NCI-H2196 treated with DMSO at 0.1 percent for 48 hours (cell line): Measurements from ENCODE around the gene ING2.
"Not testable (repeated sequence)": the region's sequence is repeated elsewhere in the genome, so short reads cannot be mapped to it uniquely, and the experiment has no call there.

Experiments used
- DNase-seq: peaks from one replicate; lab custom pipeline; 2025; ENCODE audit not compliant: unreplicated experiment; lab: John Stamatoyannopoulos, UW

The ING2 gene, protein sequence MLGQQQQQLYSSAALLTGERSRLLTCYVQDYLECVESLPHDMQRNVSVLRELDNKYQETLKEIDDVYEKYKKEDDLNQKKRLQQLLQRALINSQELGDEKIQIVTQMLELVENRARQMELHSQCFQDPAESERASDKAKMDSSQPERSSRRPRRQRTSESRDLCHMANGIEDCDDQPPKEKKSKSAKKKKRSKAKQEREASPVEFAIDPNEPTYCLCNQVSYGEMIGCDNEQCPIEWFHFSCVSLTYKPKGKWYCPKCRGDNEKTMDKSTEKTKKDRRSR

GRCh38 chr4:183504930-183505610 lies at the start of gene ING2:
TSS of gene ING2 (plus strand) at chr4:183505058. CDS start at chr4:183505196, 138 bp downstream.
- peak; percentile 5 for DNase-seq

DNA sequence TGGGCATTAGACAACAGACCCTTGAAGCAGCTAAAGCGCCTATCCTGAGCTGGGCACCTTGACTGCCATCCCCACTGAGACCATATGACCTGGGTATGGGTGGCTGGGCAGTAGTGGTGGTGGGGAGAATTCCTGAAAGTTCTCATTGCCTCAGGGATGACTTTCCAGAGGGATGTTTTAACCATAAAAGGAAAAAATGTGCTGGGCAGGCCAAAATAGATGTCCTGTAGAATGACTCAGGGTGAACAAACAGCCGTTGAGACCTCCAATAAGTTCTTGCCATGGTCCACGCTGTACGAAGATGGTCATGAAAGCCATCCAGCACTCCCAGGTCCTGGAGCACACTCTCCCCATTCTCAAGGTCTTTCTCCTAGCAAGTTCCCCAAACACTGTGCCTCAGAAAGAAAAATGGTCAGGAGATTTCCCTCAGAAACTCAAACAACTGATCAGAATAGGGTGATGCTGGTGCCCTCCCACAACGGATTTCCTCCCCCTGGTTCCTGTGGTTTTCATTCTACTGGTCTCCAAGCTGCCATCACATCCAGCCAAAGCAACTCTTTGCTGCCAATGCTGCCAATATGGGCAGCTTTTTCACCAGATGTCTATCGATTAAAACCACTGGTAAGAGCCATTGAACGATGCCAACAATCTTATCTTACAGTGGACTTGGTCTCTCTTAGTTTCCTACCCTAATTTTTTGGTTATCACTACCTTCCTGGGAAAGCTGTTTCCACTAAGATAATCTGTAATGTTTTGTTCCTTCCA lies 49.2 kb upstream of the ING2 start:
- DNase-seq, result no peak

GRCh38 chr4:183458005-183458404 lies 46.9 kb upstream of the ING2 start:
- DNase-seq, result no peak

DNA sequence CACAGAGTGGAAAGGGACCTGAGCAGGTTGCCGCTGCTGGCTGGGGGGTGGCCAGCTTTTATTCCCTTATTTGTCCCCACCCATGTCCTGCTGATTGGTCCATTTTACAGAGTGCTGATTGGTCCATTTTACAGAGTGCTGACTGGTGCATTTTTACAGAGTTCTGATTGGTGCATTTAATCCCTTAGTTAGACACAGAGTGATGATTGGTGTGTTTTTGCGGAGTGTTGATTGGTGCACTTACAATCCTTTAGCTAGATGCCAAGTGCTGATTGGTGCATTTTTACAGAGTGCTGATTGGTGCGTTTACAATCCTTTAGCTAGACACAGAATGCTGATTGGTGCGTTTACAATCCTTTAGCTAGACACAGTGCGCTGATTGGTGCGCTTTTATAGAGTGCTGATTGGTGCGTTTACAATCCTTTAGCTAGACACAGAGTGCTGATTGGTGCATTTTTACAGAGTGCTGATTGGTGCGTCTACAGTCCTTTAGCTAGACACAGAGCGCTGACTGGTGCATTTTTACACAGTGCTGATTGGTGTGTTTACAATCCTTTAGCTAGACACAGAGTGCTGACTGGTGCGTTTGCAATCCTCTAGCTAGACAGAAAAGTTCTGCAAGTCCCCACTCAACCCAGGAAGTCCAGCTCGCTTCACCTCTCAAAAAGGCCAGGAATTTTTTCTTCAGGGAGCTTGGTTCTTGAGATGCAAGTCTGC lies 40.8 kb upstream of the ING2 start:
- DNase-seq, result not testable (repeated sequence)

- not testable (repeated sequence) for DNase-seq
Measured at GRCh38 chr4:183465879-183466278, 39.0 kb upstream of the ING2 start.

DNA sequence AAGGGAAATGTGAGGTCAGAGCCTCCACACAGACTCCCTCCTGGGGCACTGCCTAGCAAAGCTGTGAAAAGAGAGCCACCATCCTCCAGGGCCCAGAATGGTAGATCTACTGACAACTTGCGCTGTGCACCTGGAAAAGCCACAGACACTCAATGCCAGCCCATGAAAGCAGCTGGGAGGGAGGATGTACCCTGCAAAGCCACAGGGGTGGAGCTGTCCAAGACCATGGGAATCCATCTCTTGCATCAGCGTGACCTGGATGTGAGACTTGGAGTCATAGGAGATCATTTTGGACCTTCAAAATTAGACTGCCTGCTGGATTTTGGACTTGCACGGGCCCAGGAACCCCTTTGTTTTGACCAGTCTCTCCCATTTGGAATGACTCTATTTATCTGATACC lies 37.6 kb upstream of the ING2 start:
- DNase-seq, result no peak

DNA sequence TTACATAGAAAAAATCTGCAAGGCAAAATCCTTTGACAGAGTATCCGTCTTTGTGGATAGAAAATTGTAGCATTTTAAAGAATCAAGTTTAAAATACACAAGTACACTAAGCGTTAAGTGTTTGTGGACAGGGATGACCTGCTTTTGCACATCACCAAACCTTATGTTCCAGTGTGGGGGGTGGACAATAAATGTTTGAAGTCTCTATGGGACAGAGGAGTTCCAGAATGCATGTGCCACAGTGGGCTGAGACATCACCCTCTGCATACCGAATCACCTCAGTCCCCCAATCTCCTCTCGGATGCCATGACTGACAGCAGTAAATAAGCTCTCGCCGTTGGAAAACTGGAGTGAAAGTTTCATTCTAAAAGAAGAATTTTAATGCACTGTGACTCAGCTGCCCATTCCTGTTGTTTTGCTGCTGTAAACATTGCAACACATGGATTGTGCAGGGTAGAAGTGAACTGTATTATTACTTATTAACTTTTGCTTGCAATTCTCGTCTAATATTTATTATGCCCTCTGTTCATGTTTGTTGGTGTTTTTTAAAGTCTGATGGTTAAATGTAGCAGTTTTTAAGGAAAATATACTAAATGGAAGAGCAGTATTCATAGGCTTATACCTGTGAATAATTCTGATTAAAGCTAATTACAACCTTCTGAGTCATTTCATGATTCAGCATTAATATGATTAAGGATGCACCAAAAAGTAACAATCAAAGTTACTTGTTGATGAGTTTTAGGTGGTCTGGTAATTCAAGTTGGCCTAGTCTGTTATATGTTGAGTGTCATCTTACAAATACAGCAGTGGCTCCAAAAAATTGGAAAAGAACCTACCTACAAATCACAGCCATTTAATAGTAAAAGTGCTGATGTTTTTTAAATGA lies 36.4 kb upstream of the ING2 start:
- no peak for DNase-seq

DNA sequence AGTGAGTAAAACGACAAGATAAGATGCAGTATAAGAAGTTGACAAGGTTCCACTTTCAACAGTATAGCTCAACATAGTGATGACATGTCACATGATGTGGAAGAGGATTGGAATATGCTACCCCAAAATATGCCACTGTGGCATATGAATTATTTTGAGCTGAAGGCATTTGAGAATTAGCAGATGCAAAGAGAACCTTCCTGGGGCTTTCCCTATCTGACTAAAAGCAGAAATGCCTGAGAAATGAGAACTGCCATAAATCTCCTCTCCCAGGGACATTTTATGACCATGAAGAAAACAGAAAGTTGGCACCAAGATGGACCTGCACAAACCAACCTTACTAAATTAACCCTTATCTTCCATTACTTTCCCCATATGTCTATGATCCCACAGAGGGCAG lies 35.6 kb upstream of the ING2 start:
- DNase-seq, result no peak

- no peak for DNase-seq
Measured at GRCh38 chr4:183469936-183470335, 34.9 kb upstream of the ING2 start.

- DNase-seq, result no peak
Measured at GRCh38 chr4:183470821-183471220, 34.0 kb upstream of the ING2 start.

DNA sequence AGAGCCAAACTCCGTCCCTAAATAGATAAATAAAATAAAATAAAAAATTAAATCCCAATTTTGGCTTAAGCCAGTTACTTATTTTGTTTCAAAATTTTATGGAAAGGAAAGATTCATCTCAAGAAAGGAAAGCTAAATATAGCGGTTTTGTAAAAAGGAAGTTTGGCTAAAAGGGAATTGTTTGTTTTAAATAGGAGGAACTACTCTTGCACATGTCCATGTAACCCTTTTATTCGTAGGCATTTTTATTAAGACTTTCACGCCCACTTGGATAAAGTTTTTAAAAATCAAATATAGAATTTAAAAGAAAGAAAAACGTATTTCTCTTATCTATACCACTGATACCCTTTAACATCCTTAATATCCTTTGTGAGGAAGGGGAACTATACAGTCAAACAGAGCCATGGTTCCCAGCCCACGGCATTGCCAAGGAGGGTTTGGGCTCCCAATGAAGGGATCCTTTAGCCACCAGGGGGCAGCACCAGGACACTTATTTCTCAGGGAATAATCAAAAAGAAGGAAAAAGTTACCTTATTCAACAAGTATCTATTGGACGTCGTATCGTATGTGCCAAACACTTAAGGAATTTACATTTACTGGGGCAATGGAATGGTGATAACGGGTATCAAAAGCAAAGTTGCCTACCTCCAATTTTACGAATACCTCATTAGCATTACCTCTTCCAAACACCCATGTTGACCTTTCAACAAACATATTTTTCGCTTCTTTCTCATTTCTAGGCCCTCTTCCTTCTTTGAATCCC lies 32.7 kb upstream of the ING2 start:
- DNase-seq, result no peak

DNA sequence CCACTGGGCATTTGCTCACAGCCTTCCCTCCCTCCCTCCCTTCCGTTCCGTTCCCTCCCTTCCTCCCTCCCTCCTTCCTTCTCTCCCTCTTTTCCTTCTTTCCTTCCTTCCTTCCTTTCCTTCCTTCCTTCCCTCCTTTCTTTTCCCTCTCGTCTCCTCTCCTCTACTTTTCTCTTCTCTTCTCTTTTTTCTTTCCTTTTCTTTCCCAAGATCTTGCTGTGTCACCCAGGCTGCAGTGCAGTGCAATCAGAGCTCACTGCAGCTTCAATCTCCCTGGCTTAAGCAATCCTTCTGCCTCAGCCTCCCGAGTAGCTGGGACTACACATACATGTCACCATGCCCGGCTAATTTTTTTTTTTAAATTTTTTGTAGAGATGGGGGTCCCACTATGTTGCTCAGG lies 26.7 kb upstream of the ING2 start:
- no peak for DNase-seq

DNA sequence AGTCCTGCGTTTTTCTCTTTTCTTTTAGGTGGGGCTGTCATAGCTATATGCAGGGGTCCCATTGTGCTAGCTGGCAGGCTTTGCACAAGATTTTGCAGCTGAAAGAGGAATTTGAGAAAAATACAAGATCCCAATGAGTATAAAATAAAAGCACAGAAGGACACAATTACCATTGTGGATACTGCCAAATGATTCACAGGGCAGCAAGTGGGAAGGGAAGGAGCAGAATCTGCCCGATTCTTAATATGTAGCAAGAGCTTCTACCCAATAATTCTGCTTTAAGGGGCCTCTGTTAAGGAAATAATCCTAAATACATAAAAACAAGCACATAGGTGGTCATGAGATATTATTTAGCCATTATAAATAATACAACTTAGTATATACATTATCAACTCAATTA lies 25.9 kb upstream of the ING2 start:
- no peak for DNase-seq

DNA sequence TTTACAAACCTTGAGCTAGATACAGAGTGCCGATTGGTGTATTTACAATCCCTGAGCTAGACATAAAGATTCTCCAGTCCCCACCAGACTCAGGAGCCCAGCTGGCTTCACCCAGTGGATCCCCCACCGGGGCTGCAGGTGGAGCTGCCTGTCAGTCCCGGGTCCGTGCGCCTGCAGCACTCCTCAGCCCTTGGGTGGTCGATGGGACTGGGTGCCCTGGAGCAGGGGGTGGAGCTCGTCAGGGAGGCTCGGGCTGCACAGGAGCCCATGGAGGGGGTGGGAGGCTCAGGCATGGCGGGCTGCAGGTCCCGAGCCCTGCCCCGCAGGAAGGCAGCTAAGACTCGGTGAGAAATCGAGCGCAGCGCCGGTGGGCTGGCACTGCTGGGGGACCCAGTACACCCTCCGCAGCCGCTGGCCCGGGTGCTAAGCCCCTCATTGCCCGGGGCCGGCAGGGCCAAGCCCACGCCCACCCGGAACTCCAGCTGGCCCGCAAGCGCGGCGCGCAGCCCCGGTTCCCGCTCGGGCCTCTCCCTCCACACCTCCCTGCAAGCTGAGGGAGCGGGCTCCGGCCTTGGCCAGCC lies 22.3 kb upstream of the ING2 start:
- DNase-seq, result not testable (repeated sequence)

GRCh38 chr4:183483997-183484396 lies 20.9 kb upstream of the ING2 start:
- no peak for DNase-seq

DNA sequence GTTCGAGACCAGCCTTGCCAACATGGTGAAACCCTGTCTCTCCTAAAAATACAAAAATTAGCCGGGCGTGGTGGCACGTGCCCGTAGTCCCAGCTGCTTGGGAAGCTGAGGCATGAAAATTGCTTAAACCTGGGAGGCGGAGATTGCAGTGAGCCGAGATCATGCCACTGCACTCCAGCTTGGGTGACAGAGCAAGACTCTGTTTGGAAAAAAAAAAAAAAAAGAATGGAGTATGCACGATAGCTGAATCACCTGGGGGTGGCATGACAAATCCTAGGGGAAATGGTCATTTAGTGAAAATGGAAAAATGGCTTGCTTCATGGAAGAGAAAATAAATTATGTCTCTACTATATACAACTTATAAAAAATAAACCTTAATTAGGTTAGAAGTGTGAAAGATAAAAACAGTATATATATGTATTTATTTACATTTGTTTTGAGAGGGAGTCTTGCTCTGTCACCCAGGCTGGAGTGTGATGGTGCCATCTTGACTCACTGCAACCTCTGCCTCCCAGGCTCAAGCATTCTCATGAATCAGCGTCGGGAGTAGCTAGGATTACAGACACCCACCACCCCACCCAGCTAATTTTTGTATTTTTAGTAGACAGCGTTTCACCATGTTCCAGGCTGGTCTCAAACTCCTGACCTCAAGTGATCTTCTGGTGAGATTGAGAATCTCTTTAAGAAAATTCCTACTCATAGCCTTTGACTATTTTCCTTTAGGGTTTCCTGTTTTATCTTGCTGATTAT lies 19.3 kb upstream of the ING2 start:
- DNase-seq, result no peak

DNA sequence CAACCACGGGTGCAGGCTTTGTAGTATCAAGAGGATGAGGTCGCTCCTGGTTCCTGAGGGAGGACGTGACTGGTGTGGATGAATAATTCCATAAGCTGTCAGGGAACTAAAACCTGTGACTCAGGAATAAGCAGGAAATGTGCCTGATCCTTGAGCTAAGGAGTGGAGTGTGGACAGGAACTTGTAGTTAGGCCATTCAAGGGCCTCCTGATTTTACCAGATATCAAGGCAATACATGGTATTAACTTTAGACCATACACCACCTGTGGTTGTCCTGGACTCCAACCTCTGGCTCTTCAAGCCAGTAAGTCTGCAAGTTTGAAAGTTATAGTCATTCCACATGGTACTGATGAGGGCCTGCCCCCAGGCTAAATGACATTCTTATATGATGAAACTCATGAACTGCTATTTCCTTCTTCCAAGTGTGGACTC lies 12.1 kb upstream of the ING2 start:
- no peak for DNase-seq

DNA sequence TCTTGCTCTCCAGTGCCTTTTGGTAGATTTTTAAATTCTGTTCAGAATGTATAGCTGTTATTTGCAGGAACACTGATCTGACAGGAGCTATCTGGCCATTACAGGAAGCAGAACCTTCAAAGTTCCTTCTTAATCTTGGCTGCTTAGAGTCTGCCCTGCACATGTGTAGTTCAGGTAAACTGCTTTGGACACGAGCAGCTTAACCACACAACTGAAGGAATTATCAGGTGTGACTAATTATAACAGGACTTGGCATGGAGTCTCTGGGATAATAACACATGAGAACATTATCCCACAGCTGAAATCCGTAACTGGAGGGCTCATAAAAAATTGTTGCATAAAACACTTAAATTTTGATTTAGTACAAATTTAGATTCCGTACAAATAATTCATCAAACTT lies 11.6 kb upstream of the ING2 start:
- no peak for DNase-seq

DNA sequence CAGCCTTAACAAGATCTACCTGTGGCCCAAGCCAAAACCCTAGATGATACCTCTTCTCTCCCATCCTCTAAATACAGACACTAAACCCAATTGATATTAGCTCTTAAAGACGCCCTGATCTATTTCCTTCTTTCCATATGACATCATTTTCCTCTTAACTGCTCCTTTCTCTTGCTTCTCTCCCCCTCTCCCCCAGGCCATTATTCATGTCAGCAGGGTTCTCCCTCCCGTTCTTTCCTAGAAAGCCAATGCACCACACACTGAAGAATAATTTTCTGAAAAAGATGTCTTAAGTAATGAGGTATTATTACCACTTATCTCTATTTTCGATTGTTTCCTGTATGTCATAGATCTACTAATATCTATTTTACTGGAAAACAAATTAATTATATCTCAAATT lies 9.7 kb upstream of the ING2 start:
- no peak for DNase-seq
